Calu3 (cell line): Measurements from ENCODE around the gene DUSP6. TPM values are rescaled to one million over a fixed set of nuclear protein-coding genes. Genes with fewer than 3 reads are reported as not detected.

ENCODE experiments used
- BruUV-seq: library from RNA; stranded (reverse); fragments of 400-500 nt; replicated peaks from 2 replicates; lab custom pipeline; 2021; lab: Mats Ljungman, UMichigan
- CTCF ChIA-PET: fragments of 300-600 bp; sonication (Branson Sonifier 250); formaldehyde crosslinking; loops from one replicate; lab custom pipeline; 2022; ENCODE audit warnings: antibody characterized with exemption; lab: Charles Lee
- DNase-seq: peaks from one replicate; pipeline ENCODE4 v3.0.0; 2022
- H3K27ac Mint-ChIP-seq: one replicate; pipeline ENCODE4 v1.8.0; 2022; ENCODE audit warnings: mixed read lengths; ENCODE audit not compliant: unreplicated experiment
- H3K27me3 Mint-ChIP-seq: one replicate; pipeline ENCODE4 v1.8.0; 2022; ENCODE audit warnings: mixed read lengths; ENCODE audit not compliant: unreplicated experiment
- H3K36me3 Mint-ChIP-seq: one replicate; pipeline ENCODE4 v1.8.0; 2022; ENCODE audit warnings: mild to moderate bottlenecking, moderate library complexity, mixed read lengths; ENCODE audit not compliant: insufficient read depth, unreplicated experiment
- H3K4me1 Mint-ChIP-seq: one replicate; pipeline ENCODE4 v1.8.0; 2022; ENCODE audit warnings: mild to moderate bottlenecking, low read depth, mixed read lengths; ENCODE audit not compliant: unreplicated experiment
- H3K4me3 Mint-ChIP-seq: one replicate; pipeline ENCODE4 v1.8.0; 2022; ENCODE audit warnings: mild to moderate bottlenecking, low read depth, moderate library complexity, mixed read lengths; ENCODE audit not compliant: unreplicated experiment
- H3K9me3 Mint-ChIP-seq: one replicate; pipeline ENCODE4 v1.8.0; 2022; ENCODE audit warnings: low read depth, mixed read lengths; ENCODE audit not compliant: unreplicated experiment
- intact Hi-C: fragments of 100-400 bp; cut with micrococcal nuclease; formaldehyde crosslinking; loops from one replicate; pipeline ENCODE4 v1.10.0; 2022; ENCODE audit not compliant: unreplicated experiment
- total RNA-seq: library from RNA; stranded (reverse); gene quantifications from 2 replicates; pipeline ENCODE4 v1.2.3, GENCODE V29; 2022
- TF ChIP-seq, protein P1 (sequence below): fragments of 200-600 bp; IDR thresholded peaks from one replicate; pipeline ENCODE4 v1.8.0; 2022; ENCODE audit warnings: antibody characterized with exemption; ENCODE audit not compliant: unreplicated experiment

DUSP6 gene
- total RNA-seq, 1 experiment from 2014 or later = 108 TPM

DNA sequence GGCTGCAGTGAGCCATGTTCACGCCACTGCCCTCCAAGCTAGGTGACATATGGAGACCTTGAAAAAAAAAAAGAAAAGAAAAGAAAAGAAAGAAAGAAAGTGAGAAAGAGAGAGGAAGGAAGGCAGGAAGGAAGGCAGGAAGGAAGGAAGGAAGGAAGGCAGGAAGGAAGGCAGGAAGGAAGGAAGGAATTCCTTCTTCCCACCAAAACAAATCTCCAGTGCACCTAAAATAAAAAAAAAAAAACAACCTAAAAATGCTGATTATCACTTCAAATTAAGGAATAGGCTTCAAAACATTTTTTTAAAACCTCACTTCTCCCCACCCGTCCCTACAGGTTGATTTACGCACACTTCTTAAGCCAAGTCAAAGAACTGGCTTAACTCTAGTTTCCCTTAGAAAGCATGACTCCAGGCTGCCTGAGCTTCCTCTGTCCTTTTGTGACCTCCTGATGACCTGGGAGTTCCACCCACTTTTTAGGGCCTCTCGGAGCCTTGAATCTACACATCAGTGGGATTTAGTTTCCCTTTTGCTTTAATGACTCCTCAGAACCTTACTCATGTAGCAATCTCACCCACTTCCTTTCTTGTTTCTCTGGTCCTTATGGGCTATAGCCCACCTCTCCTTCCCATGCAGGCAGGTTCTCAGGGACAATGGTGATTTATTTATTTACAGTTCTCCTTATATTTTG lies 18.6 kb downstream of the DUSP6 start:
- intact Hi-C loops = no loop called here
- Mint-ChIP-seq H3K9me3 (no peaks in the 10 kb centered on the region), H3K36me3 (no peaks in the 10 kb centered on the region), H3K27me3 (no peaks in the 10 kb centered on the region), H3K4me1 (peaks cover 9% of the 10 kb centered on the region), H3K4me3 (no peak overlapping the region), H3K27ac (no peak overlapping the region)
- BruUV-seq = no TSS peak
- CTCF ChIA-PET = interaction anchor here (0.7 kb wide), 1 partner anchor 30 kb away, joined by 4 read pairs; no protein-coding TSS in a partner anchor
- DNase-seq = no peak
- TF ChIP-seq, protein P1, sequence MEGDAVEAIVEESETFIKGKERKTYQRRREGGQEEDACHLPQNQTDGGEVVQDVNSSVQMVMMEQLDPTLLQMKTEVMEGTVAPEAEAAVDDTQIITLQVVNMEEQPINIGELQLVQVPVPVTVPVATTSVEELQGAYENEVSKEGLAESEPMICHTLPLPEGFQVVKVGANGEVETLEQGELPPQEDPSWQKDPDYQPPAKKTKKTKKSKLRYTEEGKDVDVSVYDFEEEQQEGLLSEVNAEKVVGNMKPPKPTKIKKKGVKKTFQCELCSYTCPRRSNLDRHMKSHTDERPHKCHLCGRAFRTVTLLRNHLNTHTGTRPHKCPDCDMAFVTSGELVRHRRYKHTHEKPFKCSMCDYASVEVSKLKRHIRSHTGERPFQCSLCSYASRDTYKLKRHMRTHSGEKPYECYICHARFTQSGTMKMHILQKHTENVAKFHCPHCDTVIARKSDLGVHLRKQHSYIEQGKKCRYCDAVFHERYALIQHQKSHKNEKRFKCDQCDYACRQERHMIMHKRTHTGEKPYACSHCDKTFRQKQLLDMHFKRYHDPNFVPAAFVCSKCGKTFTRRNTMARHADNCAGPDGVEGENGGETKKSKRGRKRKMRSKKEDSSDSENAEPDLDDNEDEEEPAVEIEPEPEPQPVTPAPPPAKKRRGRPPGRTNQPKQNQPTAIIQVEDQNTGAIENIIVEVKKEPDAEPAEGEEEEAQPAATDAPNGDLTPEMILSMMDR = no peak

DNA sequence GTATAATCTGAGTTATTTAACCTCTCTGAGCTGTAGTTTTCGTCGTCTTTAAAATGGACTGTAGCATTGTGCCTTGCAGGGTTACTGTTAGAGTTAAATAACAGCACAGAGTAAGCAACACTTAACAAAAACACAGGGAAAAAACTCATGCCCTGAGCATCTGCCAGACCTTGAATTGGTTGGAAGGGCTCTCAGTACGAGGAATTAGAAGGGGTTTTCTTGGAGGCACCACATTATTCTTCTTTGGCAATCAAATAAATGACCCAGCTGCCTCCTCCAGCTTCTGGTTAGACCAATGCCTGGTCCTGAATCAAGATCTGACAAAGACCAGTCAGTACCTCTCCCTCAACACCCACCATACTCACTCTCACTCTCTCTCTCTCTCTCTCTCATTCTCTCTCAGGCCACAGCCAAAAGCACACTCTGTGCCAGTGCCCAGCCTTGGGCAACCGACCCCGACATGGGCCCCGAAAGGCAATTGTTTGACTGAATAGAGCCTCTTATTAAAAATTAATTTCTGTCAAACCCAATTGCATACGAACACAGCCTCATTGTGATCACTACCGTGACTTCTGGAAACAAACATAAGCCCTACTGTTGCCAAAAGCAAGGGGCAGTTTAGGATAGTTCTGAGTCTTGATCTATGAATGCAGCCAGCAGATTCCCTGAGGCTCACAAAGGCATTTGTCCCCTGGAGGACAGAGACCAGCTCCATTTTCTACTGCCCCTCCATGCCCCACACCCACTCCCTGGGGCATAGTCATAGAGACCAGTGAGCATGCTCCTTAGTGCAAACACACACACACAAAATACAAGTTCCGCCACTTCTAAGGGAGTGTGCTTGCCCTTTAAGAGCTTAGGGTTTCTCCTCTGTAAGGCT lies 23.9 kb downstream of the DUSP6 start:
- no peaks in the 10 kb centered on the region for H3K9me3 Mint-ChIP-seq
- H3K27ac Mint-ChIP-seq = no peak overlapping the region
- no TSS peak for BruUV-seq
- peak; percentile 58 for DNase-seq
- TF ChIP-seq, protein P1 = no peak
- H3K36me3 Mint-ChIP-seq = no peaks in the 10 kb centered on the region
- H3K4me1 Mint-ChIP-seq = peaks cover 26% of the 10 kb centered on the region
- intact Hi-C loops = loop anchor here (5.0 kb wide), 1 partner anchor 91 kb away; no protein-coding TSS in a partner anchor
- CTCF ChIA-PET = interaction anchor here (0.6 to 1.6 kb wide), 5 partner anchors 12 to 222 kb away, joined by 3 to 4 read pairs (median 3); partner anchors contain the start of gene DUSP6
- H3K4me3 Mint-ChIP-seq = no peak overlapping the region
- no peaks in the 10 kb centered on the region for H3K27me3 Mint-ChIP-seq

- no peak overlapping the region for H3K27ac Mint-ChIP-seq
- TF ChIP-seq, protein P1 = no peak
Observed at GRCh38 chr12:89327486-89328094, 24.7 kb downstream of the DUSP6 start.

More at GRCh38 chr12:89327486-89328094, 24.7 kb downstream of the DUSP6 start:
- intact Hi-C loops = loop anchor here (5.0 kb wide), 1 partner anchor 90 kb away; no protein-coding TSS in a partner anchor
- DNase-seq = no peak
- Mint-ChIP-seq H3K4me3 (no peak overlapping the region), H3K36me3 (no peaks in the 10 kb centered on the region), H3K9me3 (no peaks in the 10 kb centered on the region), H3K4me1 (peaks cover 26% of the 10 kb centered on the region), H3K27me3 (no peaks in the 10 kb centered on the region)
- no TSS peak for BruUV-seq
- CTCF ChIA-PET = interaction anchor here (0.7 to 1.6 kb wide), 3 partner anchors 11 to 223 kb away, joined by 3 to 4 read pairs (median 3); no protein-coding TSS in a partner anchor
